Activated gamma-delta T cell (primary cell): ENCODE measurements around the gene GPR12.

ENCODE experiments used
- DNase-seq: peaks from one replicate; lab custom pipeline; 2025; lab: John Stamatoyannopoulos, UW
- total RNA-seq, 2 donors: gene quantifications; one replicate each; lab custom pipeline; 2026; lab: John Stamatoyannopoulos, UW

Gene GPR12
- total RNA-seq, result 0 to 0.04 reads per million in 2 donors

GRCh38 chr13:26759907-26760831 lies at the start of gene GPR12:
GPR12 (minus strand) TSS chr13:26760786; CDS start chr13:26759827, 959 bp downstream.
- DNase-seq, result peak; percentile 6

GRCh38 chr13:26810095-26810494 lies 49.5 kb upstream of the GPR12 start:
- no peak for DNase-seq

GRCh38 chr13:26806891-26807290 lies 46.3 kb upstream of the GPR12 start:
- DNase-seq, result no peak

GRCh38 chr13:26787961-26788360 lies 27.4 kb upstream of the GPR12 start:
- DNase-seq, result no peak

GRCh38 chr13:26786651-26787295 lies 26.2 kb upstream of the GPR12 start:
- DNase-seq, result no peak

- DNase-seq, result no peak
Measured at GRCh38 chr13:26785838-26786630, 25.4 kb upstream of the GPR12 start.

- DNase-seq, result no peak
Measured at GRCh38 chr13:26784704-26785639, 24.4 kb upstream of the GPR12 start.

- no peak for DNase-seq
Measured at GRCh38 chr13:26780411-26780810, 19.8 kb upstream of the GPR12 start.

GRCh38 chr13:26779321-26779720 lies 18.7 kb upstream of the GPR12 start:
- no peak for DNase-seq

- DNase-seq, result no peak
Measured at GRCh38 chr13:26772531-26772930, 11.9 kb upstream of the GPR12 start.

GRCh38 chr13:26771796-26772195 lies 11.2 kb upstream of the GPR12 start:
- no peak for DNase-seq

- DNase-seq, result no peak
Measured at GRCh38 chr13:26762745-26763345, 2.3 kb upstream of the GPR12 start.

GRCh38 chr13:26760832-26761582 lies 421 bp upstream of the GPR12 start:
- no peak for DNase-seq

GRCh38 chr13:26759249-26759906 lies 1.2 kb downstream of the GPR12 start:
- no peak for DNase-seq

- no peak for DNase-seq
Measured at GRCh38 chr13:26758496-26759157, 2.0 kb downstream of the GPR12 start.

GRCh38 chr13:26756961-26757360 lies 3.6 kb downstream of the GPR12 start:
- DNase-seq, result no peak

GRCh38 chr13:26752671-26753070 lies 7.9 kb downstream of the GPR12 start:
- no peak for DNase-seq

GRCh38 chr13:26749905-26750304 lies 10.7 kb downstream of the GPR12 start:
- no peak for DNase-seq

- no peak for DNase-seq
Measured at GRCh38 chr13:26749285-26749684, 11.3 kb downstream of the GPR12 start.
